ENCODE data around the gene GTF3C1. TPM values are rescaled to one million over a fixed set of nuclear protein-coding genes. Genes with fewer than 3 reads are reported as not detected.
A peak's percentile ranks its signal among the peaks of the same experiment; 100 is the strongest.
"Not testable (repeated sequence)": the region's sequence is repeated elsewhere in the genome, so short reads cannot be mapped to it uniquely, and the experiment has no call there.

Gene GTF3C1
- total RNA-seq, 1 experiment from 2014 or later: 74.6 TPM

DNA sequence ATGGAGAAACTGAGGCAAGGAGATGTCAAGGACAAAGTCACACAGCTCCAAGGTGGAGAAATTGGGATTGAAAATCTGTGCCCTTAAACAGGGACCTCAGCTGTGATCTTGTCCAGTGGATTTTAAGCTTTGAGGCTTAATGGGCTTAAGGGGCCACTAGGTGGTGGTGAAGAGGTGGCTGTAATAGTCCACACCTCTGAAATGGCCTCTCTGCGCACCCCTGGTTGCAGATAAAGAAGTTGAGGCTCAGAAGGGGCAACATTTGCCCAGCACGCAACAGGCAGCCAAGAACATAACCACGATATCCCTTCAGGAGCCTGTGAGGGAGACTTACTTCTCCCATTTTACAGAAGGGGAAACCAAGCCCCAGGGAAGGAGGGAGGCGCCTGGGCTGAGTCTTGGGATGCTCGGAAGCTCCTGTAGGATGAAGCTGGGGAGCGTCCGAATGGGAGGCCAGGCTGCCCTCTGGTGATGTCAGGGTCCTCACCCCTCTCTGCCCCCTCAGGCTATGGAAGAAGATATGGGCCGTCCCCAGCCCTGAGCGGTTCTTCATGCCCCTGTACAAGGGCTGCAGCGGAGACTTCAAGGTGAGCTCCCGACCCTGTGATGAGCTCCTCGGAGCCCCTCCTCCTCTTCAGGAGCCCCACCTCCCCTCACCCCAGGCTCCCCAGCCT is 104.1 kb downstream of the GTF3C1 start:
- DNase-seq (ENCODE audit: low read depth): no peak

DNA sequence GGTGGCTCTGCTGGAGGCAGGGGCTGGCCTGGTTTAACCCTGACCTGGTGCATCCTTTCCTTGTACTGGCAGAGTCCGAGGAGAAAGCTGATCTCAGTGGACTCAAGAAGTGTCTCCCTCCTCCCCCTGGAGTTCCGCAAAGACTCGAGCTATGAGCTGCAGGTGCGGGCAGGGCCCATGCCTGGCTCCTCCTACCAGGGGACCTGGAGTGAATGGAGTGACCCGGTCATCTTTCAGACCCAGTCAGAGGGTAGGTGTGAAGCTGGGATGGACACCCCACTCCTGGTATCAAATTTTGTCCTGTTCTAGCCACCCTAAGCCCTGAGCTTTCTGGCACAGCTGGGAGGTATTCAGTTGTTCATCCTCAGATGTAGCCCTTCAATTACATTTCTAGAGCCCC is 105.2 kb downstream of the GTF3C1 start:
- DNase-seq (ENCODE audit: low read depth): no peak

DNA sequence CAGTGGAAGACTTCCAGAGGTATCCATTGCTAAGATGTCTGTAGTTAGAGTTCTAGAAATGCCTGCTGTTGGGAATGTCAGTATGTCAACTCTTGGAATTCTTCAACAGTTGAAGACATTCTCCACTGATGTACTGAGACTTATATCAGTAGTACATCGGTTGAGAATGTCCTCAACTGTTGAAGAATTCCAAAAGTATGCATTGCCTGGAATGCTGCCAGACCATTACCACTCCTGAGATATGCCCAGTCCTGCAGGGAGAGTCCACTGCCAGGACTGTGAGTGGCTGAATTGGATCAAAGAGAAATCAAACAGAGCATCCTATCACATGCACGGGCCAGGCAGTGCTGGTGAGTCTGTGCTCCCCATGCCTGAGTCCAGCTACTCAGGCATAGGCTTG is 105.7 kb downstream of the GTF3C1 start:
- DNase-seq (ENCODE audit: low read depth): peak; percentile 63

DNA sequence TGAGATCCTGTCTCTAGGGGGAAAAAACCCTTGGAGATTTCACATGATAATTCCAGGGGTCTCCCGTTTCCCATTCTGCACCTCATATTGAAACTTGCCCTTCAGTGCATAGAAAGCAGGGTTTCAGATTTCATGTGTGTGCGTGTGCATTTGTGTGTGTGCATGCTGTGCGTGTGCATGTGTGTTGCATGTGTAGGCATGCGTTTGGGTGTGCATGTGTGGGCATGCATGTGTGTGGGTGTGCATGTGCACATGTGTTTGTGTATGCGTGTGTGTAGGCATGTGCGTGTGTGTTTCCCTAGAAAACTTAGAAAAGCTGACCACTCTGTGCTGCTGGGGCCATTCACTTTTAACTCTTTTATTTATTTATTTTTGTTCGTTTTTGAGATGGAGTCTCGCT is 107.7 kb downstream of the GTF3C1 start:
- DNase-seq (ENCODE audit: low read depth): no peak

DNA sequence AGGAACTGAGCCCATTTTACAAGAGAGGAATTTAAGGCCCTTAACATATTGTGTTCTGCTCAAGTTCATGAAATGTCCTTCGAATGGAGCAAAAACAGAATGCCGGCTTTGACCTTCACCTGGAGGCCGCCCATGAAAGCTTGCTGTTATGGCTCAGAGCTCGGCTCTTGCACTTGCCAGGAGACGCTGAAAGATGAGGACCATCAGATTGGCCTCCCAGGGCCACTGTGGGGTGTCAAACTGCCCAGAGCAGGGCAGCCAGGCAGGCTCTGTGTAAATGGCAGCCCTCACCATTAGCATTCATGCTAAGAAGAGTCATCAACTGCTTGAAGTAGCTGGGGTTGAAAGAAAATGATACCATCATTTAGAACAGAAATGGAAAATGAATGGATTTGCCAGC is 108.4 kb downstream of the GTF3C1 start:
- no peak for DNase-seq (ENCODE audit: low read depth)

DNA sequence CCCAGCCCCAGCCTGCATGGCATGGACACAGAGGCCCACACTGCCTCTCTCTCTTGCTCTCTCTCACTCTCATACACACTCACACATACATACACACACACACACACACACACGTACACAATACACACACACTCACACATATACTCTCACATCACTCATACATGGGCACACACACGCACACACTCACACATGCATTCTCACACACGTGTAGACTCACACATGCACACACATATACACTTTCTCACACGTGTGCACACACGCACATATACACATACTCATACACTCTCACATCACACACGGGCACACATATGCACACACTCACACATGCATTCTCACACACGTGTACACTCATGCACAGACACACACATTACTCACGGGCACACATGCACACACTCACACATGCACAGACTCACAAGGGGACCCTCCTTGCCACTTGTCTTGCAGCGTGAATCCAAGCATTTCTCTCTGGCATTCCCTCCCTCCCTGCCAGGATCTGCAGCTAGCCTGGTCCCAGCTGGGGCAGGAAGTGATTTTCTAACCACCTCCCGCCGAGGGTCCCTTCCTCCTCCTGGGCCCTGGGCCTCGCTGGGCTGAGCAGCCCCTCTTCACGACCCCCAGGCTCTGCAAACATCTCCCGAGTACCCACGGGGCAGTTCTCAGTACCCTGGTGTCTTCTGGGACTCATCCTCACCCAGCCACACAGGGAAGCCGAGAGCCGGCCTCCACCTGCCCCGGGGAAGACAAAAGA is 110.3 kb downstream of the GTF3C1 start:
- DNase-seq (ENCODE audit: low read depth): no peak

DNA sequence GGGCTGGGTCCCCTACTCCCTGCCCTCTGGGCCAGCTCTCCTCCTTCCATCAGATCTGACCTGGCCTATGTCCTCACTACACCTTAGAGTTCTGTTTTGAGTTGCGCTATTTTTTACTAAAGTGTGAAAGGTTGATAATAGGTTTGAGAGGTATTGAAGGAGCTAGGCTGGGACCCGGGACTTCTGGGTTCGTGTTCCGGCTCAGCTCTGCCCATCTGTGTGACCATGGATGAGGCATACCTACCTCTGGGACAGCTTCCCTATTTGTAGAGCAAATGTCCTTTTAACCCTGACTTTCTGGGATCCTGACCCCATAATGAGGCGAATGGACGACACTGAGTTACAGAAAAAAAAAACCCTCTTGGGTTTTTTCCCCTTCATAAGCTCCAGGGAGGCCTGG is 111.8 kb downstream of the GTF3C1 start:
- no peak for DNase-seq (ENCODE audit: low read depth)

DNA sequence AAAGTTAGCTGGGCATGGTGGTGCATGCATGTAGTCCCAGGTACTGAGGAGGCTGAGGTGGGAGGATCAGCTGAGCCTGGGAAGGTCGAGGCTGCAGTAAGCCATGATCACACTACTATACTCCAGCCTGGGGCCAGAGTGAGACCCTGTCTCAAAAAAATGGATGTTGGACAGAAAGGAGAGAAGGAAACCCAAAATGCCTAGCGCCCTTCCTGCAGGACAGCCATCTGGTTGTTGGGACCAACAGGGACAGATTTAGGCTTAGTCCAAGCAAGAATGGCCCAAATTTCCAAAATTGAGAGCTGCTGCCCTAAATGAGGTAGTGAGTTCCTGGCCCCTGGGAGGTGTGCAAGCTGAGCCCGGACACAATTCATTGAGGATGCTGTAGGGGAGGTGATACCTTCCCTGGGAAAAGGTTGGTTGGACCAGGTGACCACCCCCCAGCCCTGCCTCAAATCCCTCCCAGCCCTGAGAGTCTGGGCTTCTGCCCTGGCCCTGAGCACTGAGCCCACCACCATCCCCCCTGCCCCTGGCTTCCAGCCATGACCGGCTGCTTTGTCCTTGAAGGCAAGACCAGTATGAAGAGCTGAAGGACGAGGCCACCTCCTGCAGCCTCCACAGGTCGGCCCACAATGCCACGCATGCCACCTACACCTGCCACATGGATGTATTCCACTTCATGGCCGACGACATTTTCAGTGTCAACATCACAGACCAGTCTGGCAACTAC is 112.6 kb downstream of the GTF3C1 start:
- DNase-seq (ENCODE audit: low read depth): no peak

DNA sequence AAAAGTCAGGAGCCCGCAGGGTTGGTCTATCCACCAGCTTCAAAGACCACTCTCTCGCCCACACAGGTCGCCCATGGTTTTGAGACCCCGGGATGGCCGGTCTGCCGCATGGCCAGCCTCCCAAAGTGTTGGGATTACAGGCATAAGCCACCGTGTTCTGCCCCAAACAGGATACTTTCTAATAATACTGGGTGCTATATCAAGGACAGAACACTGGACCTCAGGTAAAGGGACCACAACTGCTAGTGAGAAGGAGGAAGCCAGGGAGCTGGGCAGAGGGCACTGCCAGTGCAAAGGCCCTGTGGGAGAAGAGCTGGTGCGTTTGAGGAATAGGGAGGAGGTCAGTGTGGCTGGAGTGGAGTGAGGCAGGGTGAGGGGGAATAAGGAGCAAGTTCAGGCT is 113.6 kb downstream of the GTF3C1 start:
- no peak for DNase-seq (ENCODE audit: low read depth)

DNA sequence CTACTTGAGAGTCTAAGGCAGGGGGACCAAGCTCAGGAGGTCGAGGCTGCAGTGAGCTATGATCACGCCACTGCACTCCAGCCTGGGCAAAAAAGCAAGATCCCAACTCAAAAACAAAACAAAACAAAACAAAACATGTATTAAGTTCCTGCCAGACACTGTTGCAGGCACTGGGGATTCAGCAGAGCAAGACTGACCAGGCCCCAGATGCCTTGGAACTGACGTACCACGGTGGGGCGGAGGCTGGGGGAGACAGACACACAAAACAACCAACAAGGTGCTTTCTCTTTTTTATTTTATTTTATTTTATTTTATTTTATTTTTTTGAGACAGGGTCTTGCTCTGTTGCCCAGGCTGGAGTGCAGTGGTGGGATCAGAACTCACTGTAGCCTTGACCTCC is 114.6 kb downstream of the GTF3C1 start:
- DNase-seq (ENCODE audit: low read depth): not testable (repeated sequence)

DNA sequence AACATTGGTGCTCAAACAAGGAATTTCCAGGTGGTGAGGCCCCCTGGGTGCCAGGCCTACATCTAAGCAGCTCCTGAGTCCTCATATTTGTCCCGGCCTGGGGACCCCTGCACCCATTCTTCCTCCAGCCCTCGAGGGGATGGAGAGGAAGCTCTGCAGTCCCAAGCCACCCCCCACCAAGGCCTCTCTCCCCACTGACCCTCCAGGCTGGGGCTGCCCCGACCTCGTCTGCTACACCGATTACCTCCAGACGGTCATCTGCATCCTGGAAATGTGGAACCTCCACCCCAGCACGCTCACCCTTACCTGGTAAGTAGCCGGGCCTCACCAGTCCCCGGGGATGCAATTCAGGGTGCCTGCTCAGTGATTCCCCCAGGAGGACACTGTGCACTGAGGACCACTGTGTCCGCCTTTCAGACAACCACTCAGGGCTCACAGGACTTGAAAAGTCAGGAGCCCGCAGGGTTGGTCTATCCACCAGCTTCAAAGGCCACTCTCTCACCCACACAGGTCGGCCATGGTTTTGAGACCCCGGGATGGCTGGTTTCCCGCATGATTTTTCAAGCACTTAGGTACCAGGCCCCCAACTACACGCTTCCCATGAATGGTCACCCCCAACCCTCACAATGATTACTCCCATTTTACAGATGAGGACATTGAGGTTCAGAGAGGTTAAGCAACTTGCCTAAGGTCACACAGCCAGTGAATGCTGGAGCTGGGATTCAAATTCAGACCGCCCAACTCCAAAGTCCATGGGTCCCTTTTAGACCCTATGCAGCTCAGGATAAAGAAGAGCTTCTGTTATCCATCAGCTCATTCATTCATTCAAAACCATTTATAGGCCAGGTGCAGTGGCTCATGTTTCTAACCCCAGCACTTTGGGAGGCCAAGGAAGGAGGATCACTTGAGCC is 115.3 kb downstream of the GTF3C1 start:
- DNase-seq (ENCODE audit: low read depth): no peak

DNA sequence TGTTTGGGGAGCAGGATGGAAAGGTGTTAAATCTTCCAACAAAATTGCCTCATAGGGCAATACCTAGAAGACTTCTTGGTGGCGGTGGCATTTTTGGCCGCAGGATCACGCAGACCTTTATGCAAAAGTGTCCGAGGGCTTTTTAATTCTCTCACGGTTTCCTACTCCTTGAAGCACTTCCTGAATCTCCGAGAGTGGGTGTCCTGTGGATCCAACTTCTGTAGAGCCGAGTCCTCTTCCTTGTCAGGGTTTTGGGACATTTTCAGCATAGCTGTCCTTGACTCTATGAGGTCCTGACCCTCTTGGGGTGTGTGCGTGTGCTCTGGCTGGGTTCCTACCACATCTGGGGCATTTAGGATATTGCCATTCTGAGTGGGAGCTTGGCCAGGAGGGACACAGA is 116.1 kb downstream of the GTF3C1 start:
- no peak for DNase-seq (ENCODE audit: low read depth)

DNA sequence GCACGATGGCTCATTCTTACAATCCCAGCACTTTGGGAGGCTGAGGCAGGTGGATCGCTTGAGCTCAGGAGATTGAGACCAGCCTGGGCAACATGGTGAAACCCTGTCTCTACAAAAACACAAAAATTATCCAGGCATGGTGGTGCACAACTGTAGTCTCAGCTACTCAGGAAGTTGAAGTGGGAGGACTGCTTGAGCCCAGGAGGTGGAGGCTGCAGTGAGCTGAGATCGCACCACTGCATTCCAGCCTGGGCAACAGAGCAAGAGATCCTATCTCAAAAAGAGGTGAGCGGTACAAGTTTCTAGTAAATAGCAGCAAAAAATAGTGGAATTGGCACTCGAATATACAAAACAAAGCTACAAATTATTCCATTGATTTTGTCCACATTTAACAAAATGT is 116.5 kb downstream of the GTF3C1 start:
- DNase-seq (ENCODE audit: low read depth): not testable (repeated sequence)

DNA sequence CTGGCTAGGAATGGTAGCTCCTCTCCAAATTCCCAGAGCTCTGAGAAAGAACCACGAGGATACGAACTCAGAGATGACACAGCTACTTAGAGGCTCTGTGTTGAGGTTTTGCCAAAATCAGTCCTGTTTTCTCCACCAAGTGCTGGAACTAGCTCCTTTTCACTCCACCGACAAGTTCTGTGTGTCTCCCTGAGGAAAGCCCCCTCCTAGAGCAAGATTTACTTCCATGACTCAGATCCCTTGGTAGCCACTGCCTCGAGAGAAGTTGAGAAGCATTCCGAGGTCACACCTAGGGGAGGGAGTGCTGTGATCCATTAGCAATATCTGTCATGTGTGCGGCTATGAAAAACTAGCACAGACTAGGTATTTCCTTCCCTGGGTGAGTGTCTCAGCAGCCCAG is 117.2 kb downstream of the GTF3C1 start:
- DNase-seq (ENCODE audit: low read depth): peak; percentile 69

DNA sequence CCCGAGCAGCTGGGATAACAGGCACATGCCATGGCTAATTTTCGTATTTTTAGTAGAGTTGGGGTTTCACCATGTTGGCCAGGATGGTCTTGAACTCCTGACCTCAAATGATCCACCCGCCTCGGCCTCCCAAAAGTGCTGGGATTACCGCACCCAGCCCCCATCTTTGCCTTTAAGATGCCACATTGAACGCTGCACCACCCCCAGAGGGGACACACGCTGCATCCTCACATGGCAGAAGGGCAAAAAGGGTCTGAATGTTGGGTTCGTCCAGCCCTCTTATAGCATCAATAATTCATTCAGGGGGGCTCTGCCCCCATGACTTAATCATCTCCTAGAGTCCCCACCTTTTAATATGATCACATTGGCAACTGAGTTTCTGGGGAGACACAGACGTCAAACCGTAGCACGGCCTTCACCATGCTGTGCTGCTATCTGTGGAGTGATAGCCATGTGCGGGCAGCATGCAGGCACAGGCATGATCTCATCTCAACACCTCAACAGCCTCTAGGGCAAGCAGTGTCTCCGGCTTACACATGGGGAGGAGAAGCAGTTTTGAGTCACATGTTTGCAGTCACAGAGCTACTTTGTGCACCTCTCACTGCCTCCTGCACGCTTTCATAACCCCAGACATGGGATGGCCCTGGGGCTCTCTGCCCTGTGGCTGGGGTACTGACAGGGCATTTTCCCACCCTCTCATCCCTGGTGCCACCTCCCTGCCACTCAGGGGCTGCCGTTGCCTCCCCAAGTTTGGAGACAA is 117.8 kb downstream of the GTF3C1 start:
- DNase-seq (ENCODE audit: low read depth): peak; percentile 60

DNA sequence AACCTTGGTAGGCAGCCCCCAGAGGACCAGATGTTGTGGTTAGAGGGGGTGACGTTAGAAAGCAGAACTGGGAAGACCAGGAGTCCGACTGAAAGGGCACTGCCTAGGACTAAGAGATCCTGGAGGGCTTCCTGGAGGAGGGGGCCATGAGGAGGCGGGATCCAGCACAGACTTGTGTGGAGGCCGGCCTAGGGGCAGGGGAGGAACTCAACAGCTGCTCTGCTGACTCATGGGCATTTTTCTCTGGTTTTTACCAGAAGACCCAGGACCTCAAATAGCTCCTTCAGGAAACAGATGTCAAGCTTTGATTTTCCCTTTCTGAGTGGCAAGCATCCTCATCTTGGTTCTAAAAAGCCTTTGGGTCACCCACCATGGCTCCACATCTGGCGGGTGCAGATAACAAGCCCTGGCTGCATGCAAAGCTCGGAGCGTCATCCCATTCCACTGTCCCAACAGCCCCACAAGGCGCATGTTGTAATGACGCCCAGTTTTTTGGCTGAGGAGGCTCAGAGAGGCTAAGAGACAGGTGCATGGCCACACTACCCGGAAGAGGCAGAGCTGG is 118.7 kb downstream of the GTF3C1 start:
- no peak for DNase-seq (ENCODE audit: low read depth)

DNA sequence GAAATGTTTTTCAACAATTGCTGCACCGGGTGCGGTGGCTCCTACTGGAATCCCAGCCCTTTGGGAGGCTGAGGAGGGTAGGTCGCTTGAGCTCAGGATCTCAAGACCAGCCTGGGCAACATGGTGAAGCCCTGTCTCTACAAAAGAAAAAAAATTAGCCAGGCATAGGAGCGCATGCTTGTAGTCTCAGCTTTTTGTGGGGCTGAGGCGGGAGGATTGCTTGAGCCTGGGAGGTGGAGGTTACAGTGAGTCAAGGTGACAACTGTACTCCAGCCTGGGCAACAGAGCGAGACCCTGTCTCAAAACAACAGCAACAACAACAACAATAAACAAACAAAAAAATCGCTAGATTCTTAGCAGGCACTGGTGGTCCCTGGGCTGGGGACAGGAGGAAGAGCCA is 119.2 kb downstream of the GTF3C1 start:
- no peak for DNase-seq (ENCODE audit: low read depth)

DNA sequence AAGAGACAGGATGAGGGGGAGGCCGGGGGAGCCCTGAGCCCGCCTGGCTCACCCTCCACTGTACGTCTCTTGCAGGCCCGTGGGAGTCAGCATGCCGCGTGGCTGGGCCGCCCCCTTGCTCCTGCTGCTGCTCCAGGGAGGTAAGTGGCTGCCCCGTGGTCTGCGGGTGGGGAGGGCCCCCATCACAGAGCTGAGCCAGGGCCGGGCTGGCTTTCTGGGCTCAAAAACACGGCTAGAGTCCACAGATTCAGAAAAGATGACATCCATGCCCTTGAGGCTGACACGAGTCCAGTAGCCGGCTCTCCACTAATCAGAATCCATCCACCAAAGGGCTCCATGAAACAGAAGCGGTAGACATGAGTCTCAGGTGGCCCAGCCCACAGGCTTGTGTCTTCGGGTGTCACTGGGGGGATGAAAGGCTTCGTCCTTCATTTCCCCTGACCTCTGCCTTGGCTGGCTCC is 119.7 kb downstream of the GTF3C1 start:
- no peak for DNase-seq (ENCODE audit: low read depth)

DNA sequence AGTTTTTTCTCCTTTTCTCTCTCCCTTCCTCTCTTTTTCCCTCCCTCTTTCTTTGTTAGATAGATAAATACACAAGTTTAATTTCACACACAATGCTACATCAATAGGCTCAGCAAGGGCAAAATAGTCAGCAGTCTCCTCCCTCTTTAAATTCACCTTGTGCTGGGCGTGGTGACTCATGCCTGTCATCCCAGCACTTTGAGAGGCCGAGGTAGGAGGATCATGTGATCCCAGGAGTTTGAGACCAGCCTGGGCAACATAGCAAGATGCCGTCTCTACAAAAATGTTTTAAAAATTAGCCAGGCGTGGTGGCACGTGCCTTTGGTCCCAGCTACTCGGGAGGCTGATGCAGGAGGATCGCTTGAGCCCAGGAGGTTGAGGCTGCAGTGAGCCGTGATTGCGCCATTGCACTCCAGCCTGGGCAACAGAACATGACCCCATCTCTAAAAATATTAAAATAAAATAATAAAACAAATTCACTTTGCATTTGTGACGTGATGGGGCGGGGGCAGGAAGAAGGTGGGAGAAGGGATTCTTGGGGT is 120.3 kb downstream of the GTF3C1 start:
- no peak for DNase-seq (ENCODE audit: low read depth)

DNA sequence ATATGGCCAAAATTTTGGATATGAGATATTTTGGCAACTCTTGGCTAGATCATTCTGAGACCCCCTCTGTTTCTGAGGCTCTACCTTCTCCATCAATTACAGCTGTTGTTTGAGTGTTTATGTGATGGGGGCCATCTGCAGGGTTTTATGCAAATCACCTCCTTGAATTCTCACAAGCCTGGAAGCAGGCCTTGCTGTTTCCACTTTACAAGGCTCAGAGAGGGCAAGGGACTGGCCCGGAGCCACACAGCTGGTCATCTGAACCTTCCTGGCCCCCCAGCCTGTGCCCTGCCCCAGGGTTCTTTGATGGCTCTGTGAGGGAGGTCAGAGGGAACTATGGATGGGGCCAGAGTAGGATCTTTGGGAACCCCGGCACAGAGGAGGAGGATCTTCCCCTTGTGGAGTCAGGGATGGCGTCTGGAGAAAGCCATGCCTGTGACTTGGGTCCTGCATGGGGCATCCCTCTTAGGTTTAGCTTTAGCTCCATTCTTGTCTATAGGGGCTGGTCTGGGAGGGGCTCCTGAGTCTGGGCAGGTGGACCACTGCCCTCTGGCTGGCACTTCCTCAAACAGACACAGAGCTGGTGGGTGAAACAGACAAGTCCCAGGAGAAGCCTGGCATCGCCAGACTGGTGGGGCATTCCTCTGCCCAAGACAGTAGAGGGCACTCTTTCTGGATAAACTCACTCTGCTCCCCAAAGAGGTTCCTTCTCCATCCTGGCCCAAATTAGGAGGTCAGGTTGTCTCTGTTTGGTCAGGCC is 121.5 kb downstream of the GTF3C1 start:
- no peak for DNase-seq (ENCODE audit: low read depth)

Measured in M059J (cell line).